GM10248 (cell line): ENCODE data around the gene ANGPTL2.

Source experiments
- CTCF ChIA-PET: fragments of 300-600 bp; sonication (Branson Sonifier 250); formaldehyde crosslinking; extraction: SDS; loops from one replicate; lab custom pipeline; 2021; ENCODE audit warnings: antibody characterized with exemption; lab: Yijun Ruan, JAX
- POLR2A ChIA-PET: fragments of 350-650 bp; sonication (Branson Sonifier 250); formaldehyde crosslinking; extraction: SDS; loops from one replicate; lab custom pipeline; 2020; ENCODE audit warnings: antibody characterized with exemption; lab: Yijun Ruan, JAX
- DNase-seq: peaks from one replicate; pipeline ENCODE4 v3.0.0; 2012; ENCODE audit errors: extremely low spot score
- TF ChIP-seq, protein P1 (sequence below): IDR thresholded peaks from 2 replicates; pipeline ENCODE4 v1.5.1; 2012; ENCODE audit warnings: mild to moderate bottlenecking, low read depth; ENCODE audit errors: extremely low read depth, missing control alignments, control extremely low read depth

The ANGPTL2 gene

DNA sequence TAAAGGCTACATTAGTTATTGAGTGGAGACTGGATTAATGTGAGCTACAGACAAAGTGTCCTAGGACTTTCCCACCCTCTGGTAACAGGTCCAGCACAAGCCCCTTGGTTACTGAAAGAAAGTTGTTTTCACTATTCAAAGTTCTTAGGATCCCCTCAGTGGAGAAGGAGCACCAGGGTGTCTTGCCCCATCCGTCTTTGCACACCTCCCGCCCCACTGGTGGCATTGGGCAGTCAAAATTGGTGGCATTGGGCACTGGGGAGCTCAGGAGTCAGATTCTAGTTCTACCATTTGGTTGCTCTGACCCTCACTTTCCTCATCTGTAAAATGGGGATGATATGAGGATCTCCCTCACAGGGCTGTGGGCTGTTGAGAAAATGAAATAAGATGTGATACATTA, 2.4 kb upstream of the ANGPTL2 start:
- TF ChIP-seq, protein P1, sequence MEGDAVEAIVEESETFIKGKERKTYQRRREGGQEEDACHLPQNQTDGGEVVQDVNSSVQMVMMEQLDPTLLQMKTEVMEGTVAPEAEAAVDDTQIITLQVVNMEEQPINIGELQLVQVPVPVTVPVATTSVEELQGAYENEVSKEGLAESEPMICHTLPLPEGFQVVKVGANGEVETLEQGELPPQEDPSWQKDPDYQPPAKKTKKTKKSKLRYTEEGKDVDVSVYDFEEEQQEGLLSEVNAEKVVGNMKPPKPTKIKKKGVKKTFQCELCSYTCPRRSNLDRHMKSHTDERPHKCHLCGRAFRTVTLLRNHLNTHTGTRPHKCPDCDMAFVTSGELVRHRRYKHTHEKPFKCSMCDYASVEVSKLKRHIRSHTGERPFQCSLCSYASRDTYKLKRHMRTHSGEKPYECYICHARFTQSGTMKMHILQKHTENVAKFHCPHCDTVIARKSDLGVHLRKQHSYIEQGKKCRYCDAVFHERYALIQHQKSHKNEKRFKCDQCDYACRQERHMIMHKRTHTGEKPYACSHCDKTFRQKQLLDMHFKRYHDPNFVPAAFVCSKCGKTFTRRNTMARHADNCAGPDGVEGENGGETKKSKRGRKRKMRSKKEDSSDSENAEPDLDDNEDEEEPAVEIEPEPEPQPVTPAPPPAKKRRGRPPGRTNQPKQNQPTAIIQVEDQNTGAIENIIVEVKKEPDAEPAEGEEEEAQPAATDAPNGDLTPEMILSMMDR, result no peak
- no peak for DNase-seq
- ChIA-PET CTCF (interaction anchor here (1.2 to 1.7 kb wide), 2 partner anchors 9 to 14 kb away, joined by 3 to 5 read pairs; no protein-coding TSS in a partner anchor), POLR2A (no interaction called here)

DNA sequence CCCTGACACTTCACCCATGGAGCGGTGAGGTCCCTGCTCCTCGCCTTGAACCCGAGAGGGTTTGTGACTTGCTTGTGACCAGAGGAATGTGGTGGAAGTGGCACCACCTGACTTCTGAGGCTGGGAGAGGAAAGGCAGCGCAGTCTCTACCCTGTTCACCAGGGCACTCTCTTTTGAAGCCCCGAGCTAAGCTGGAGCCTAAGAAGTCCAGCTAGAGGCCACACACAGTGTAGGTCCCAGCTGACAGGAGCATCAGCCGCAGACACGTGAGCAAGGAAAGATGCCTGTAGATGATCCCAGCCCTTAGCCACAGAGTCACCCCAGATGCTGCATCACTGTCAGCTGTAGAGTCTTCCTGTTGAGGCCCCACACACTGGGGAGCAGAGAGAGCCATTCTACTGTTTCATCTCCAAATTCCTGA, 1.7 kb upstream of the ANGPTL2 start:
- TF ChIP-seq, protein P1, result no peak
- ChIA-PET POLR2A (no interaction called here), CTCF (interaction anchor here (1.7 kb wide), 1 partner anchor 14 kb away, joined by 3 read pairs; no protein-coding TSS in a partner anchor)
- no peak for DNase-seq

DNA sequence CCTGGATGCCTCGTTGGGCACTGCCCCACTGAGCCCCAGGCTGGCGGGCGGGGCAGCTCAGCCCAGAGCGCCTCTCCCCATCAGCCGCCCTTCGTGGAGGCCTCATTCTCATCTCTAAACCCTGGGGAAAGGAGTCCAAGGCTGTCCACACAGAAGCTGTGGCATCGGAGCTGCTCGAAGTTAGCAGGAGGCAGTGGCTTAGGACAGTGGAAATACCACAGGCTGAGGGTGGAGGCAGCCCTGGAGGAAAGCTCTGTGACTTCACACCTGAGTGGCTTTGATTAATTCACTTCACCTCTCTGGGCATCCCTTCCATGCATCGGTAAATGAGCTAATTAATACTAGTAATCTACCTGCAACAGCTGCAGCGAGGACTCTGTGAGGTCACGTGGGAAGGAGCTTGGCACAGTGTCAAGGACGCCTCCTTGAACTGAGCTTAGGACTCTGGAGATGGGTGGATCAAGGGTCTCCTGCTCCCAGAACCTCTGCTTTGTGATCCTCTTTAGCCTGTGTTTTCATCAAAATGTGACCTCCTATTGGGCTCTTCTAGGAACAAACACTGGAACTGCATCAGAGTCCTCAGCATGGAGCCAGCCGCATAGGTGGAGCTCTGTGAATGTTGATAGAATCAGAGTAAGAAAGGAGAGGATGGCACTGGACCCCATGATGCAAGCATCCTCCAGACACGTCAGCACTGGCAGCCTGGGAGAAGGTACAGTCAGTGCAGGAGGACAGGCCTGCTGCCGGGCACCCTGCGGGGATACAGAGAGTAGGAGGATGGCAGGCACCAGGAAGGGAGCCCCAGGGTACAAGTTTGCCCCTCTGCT, 842 bp upstream of the ANGPTL2 start:
- ChIA-PET CTCF (interaction anchor here (0.9 to 1.8 kb wide), 8 partner anchors 11 to 74 kb away, joined by 3 to 5 read pairs (median 3); no protein-coding TSS in a partner anchor), POLR2A (no interaction called here)
- TF ChIP-seq, protein P1, result no peak
- DNase-seq, result no peak

DNA sequence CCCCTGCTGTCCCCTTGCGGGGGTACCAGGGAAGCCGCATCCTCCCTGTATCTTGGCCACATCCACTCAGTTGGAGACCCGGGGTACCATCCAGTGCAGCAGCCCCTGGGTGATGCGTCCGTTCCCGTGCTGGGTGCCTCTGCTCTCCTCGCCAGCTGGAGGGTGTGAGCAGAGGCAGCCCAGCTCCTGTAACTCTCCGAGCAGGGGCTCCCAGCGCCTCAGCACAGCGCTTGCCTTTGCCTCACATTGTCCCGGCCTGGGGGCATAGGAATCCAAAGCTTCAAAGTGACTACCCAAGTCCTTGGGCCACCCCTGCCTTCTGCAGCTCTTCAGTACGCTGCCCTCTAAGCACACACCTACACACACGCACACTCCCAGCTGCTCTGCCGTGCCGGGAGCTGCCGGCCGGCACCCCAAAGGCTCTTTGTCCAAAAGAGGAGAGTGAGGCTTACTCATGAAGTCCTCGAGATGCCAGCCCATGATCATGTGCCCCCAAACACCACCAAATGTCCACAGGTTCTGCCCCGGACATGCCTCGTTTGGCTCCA, 733 bp downstream of the ANGPTL2 start:
- DNase-seq, result no peak
- TF ChIP-seq, protein P1, result no peak
- POLR2A ChIA-PET, result no interaction called here
- CTCF ChIA-PET, result interaction anchor here (1.1 to 1.4 kb wide), 2 partner anchors 16 to 19 kb away, joined by 3 to 4 read pairs; no protein-coding TSS in a partner anchor

DNA sequence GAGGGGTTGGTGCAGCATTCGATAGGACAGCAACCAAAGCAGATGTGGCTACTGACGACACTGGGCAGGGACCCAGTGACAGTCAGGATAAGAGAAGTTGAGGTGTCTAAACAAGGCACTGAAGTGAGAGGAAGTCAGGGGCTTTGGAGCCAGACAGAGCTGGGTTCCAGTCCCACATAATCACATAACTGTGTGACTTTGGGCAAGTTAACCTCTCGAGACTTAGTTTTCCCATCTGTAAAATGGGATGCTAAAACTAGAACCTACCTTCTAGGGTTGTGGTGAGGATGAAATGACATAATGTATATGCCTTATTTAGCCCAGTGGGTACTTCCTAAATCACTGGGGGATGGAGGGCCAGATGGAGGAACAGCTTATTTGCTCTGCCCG, 3.1 kb downstream of the ANGPTL2 start:
- no peak for DNase-seq
- ChIA-PET CTCF (interaction anchor here (0.9 to 1.7 kb wide), 7 partner anchors 12 to 247 kb away, joined by 3 to 7 read pairs (median 4); no protein-coding TSS in a partner anchor), POLR2A (no interaction called here)
- TF ChIP-seq, protein P1, result no peak

DNA sequence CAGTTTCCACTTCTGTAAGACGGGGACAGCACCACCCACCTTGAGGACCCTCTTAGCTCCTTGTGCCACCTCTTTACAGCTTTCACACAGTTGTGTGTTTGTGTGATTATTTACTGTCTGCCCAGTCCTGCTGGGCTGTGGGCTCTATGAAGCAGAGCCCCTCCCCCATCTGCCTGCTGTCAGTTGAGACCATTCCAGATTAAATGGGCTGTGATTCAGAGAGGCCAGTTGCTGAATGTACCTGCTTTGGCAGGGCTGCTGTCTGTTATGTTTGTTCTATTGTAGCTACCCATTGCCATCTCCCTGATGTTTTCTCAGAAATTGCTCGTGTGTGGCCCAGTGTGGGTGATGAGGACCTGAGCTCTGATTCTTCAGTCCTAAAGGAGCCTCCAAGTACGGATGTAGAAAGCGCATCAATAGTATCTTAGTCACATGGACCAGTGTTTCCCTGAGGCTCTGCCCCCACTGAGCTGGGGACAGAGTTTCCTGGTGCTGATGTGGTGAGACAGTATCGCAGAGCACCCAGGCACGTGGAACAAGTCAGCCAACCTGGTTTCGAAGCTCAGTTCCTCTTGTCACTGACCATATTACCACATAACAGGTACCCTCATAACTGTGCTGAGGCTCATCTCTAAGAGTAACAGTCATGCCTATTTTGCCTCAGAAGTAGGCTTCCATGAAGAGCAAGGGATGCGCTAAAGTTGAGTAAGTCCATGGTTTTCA, 3.7 kb downstream of the ANGPTL2 start:
- CTCF ChIA-PET, result interaction anchor here (0.9 to 2.1 kb wide), 9 partner anchors 12 to 246 kb away, joined by 3 to 7 read pairs (median 4); no protein-coding TSS in a partner anchor
- DNase-seq, result peak; percentile 42
- POLR2A ChIA-PET, result no interaction called here

More for the DNA sequence above, 3.7 kb downstream of the ANGPTL2 start:
- TF ChIP-seq, protein P1, result no peak
